ENCODE data around the gene PCSK5. TPM values are rescaled to one million over a fixed set of nuclear protein-coding genes. Genes with fewer than 3 reads are reported as not detected.

The PCSK5 gene
- total and polyA plus RNA-seq, 2 donors (not counting 1 experiment from before 2014, with no cell fraction given): 0.09 TPM; not detected in 1

DNA sequence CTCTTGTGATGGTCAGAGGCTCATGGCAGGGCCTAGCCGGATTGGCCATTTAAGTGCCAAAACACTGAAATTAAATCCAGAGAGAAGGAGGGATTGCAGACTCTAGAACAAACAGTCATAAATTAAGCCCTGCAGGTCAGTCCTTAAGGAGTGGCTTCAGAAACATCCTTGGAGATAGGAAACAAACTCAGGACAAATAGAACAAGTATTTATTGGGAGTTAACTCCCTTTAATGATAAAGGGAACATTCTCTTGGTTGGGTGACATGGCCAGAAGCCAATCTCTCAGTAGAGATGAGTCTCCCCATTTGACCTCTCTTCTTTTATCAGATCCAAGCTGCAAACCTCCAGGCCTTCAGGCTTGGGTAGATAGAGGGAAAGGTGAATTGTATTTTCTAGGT lies 17.4 kb downstream of the PCSK5 start:
- H3K4me1 Mint-ChIP-seq: no peaks in the 10 kb centered on the region
- Histone ChIP-seq H3K4me1 (ENCODE audit: control insufficient read depth in 2 of 2, insufficient read depth in 2 of 2, low read length in 2 of 2) (no peaks in the 10 kb centered on the region), H3K4me2 (replicated peaks; ENCODE audit: low read depth, low read length, poor library complexity, severe bottlenecking) (no peak overlapping the region), H3K4me3 (ENCODE audit: control extremely low read depth in 1 of 5, extremely low read depth in 1 of 5, insufficient read depth in 1 of 5, low read depth in 2 of 5, low read length in 4 of 5) (no peak overlapping the region), H3K27me3 (replicated peaks in 1 of 4; ENCODE audit: control extremely low read depth in 1 of 4, control insufficient read depth in 3 of 4, insufficient read depth in 4 of 4, low read length in 3 of 4) (no peaks in the 10 kb centered on the region), H4K20me1 (ENCODE audit: control insufficient read depth, insufficient read depth, low read length, poor library complexity, severe bottlenecking) (no peaks in the 10 kb centered on the region), H3K9ac (ENCODE audit: low read length) (no peak overlapping the region), H2AFZ (ENCODE audit: insufficient read depth, low read depth, low read length, poor library complexity, severe bottlenecking) (no peak overlapping the region), H3K79me2 (ENCODE audit: control insufficient read depth, insufficient read depth, low read length) (no peaks in the 10 kb centered on the region), H3K36me3 (replicated peaks in 1 of 2; ENCODE audit: control extremely low read depth in 1 of 2, control insufficient read depth in 1 of 2, extremely low read depth in 1 of 2, insufficient read depth in 2 of 2, low read length in 1 of 2) (no peaks in the 10 kb centered on the region), H3K27ac (ENCODE audit: low read length in 2 of 2) (no peak overlapping the region), H3K9me3 (ENCODE audit: control extremely low read depth in 1 of 3, control insufficient read depth in 2 of 3, insufficient read depth in 1 of 3, low read length in 2 of 3) (peaks cover 0 to 3% (median 0%) of the 10 kb centered on the region in 3 donors)
- no peaks in the 10 kb centered on the region for H3K27me3 Mint-ChIP-seq
- WGBS (ENCODE audit: insufficient coverage): no CpG with 5 or more reads among the region's 1 CpG
- no peak for TF ChIP-seq EZH2 (IDR thresholded peaks at IDR 0.05; ENCODE audit: borderline replicate concordance, insufficient read depth, low read depth, low read length, poor library complexity, severe bottlenecking)
- TF ChIP-seq, protein P1, sequence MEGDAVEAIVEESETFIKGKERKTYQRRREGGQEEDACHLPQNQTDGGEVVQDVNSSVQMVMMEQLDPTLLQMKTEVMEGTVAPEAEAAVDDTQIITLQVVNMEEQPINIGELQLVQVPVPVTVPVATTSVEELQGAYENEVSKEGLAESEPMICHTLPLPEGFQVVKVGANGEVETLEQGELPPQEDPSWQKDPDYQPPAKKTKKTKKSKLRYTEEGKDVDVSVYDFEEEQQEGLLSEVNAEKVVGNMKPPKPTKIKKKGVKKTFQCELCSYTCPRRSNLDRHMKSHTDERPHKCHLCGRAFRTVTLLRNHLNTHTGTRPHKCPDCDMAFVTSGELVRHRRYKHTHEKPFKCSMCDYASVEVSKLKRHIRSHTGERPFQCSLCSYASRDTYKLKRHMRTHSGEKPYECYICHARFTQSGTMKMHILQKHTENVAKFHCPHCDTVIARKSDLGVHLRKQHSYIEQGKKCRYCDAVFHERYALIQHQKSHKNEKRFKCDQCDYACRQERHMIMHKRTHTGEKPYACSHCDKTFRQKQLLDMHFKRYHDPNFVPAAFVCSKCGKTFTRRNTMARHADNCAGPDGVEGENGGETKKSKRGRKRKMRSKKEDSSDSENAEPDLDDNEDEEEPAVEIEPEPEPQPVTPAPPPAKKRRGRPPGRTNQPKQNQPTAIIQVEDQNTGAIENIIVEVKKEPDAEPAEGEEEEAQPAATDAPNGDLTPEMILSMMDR (IDR thresholded peaks at IDR 0.05): no peak
- ChIA-PET POLR2A (no interaction called here), CTCF (no interaction called here)
- H3K9me3 Mint-ChIP-seq (ENCODE audit: insufficient read depth): no peaks in the 10 kb centered on the region
- intact Hi-C loops (cut with micrococcal nuclease): no loop called here
- no peak overlapping the region for H3K27ac Mint-ChIP-seq
- no peak for ATAC-seq (ENCODE audit: low read depth)
- H3K4me3 Mint-ChIP-seq: no peak overlapping the region
- DNase-seq: no peak

DNA sequence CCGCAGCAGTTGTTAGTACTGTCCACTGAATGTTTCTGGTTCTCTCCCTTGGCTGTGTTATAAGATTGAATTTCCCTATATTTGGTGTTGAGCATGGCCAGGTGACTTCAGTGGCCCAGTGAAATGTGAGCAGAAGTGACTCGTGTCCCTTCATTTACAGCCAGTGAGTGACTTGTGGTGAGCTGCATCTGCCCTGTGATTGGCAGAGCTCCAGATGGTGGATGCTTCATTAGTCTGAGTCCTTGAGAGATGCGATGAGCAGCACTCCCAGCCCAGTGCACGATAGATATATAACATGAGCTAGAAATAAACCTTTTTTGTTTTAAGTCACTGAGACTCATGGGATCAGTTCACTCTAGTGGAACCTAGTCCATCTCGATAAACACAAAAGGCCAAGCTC lies 19.3 kb downstream of the PCSK5 start:
- H3K9ac ChIP-seq (ENCODE audit: low read length): no peak overlapping the region
- no peak overlapping the region for H3K4me2 ChIP-seq (replicated peaks; ENCODE audit: low read depth, low read length, poor library complexity, severe bottlenecking)
- Mint-ChIP-seq H3K27ac (no peak overlapping the region), H3K4me3 (no peak overlapping the region), H3K9me3 (ENCODE audit: insufficient read depth) (no peaks in the 10 kb centered on the region), H3K27me3 (peaks cover under 1% of the 10 kb centered on the region), H3K4me1 (no peaks in the 10 kb centered on the region)
- TF ChIP-seq, protein P1 (IDR thresholded peaks at IDR 0.05): no peak
- no peak for TF ChIP-seq EZH2 (IDR thresholded peaks at IDR 0.05; ENCODE audit: borderline replicate concordance, insufficient read depth, low read depth, low read length, poor library complexity, severe bottlenecking)
- ATAC-seq (ENCODE audit: low read depth) (no peak), DNase-seq (no peak)
- H3K4me1 ChIP-seq (ENCODE audit: control insufficient read depth in 2 of 2, insufficient read depth in 2 of 2, low read length in 2 of 2): no peaks in the 10 kb centered on the region
- H4K20me1 ChIP-seq (ENCODE audit: control insufficient read depth, insufficient read depth, low read length, poor library complexity, severe bottlenecking): no peaks in the 10 kb centered on the region
- no peaks in the 10 kb centered on the region for H3K36me3 ChIP-seq (replicated peaks in 1 of 2; ENCODE audit: control extremely low read depth in 1 of 2, control insufficient read depth in 1 of 2, extremely low read depth in 1 of 2, insufficient read depth in 2 of 2, low read length in 1 of 2)
- ChIA-PET POLR2A (no interaction called here), CTCF (no interaction called here)
- H3K79me2 ChIP-seq (ENCODE audit: control insufficient read depth, insufficient read depth, low read length): no peaks in the 10 kb centered on the region
- no peak overlapping the region for H3K4me3 ChIP-seq (ENCODE audit: control extremely low read depth in 1 of 5, extremely low read depth in 1 of 5, insufficient read depth in 1 of 5, low read depth in 2 of 5, low read length in 4 of 5)
- intact Hi-C loops (cut with micrococcal nuclease): no loop called here
- H3K27ac ChIP-seq (ENCODE audit: low read length in 2 of 2): no peak overlapping the region
- H2AFZ ChIP-seq (ENCODE audit: insufficient read depth, low read depth, low read length, poor library complexity, severe bottlenecking): no peak overlapping the region
- H3K27me3 ChIP-seq (replicated peaks in 1 of 4; ENCODE audit: control extremely low read depth in 1 of 4, control insufficient read depth in 3 of 4, insufficient read depth in 4 of 4, low read length in 3 of 4): no peaks in the 10 kb centered on the region
- WGBS (ENCODE audit: insufficient coverage): 90% methylated on average over 2 of the region's 5 CpGs
- H3K9me3 ChIP-seq (ENCODE audit: control extremely low read depth in 1 of 3, control insufficient read depth in 2 of 3, insufficient read depth in 1 of 3, low read length in 2 of 3): peaks cover 0 to 3% (median 0%) of the 10 kb centered on the region in 3 donors
